HG03196 (cell line): ENCODE data around the gene SLC6A7.
"Not testable (repeated sequence)": the region's sequence is repeated elsewhere in the genome, so short reads cannot be mapped to it uniquely, and the experiment has no call there.

ENCODE experiments used
- ATAC-seq: cut with Tn5 transposase; IDR thresholded peaks from one replicate; pipeline ENCODE4 v1.9.1; 2021; ENCODE audit not compliant: unreplicated experiment

Gene SLC6A7

GRCh38 chr5:150239794-150240122 lies 49.9 kb downstream of the SLC6A7 start:
- ATAC-seq: no peak

GRCh38 chr5:150241298-150242160 lies 51.7 kb downstream of the SLC6A7 start:
- ATAC-seq: no peak

- ATAC-seq: no peak
These were observed 52.5 kb downstream of the SLC6A7 start for GRCh38 chr5:150242251-150242894.

GRCh38 chr5:150243590-150243989 lies 53.7 kb downstream of the SLC6A7 start:
- ATAC-seq: no peak

- no peak for ATAC-seq
These were observed 54.3 kb downstream of the SLC6A7 start for GRCh38 chr5:150244209-150244608.

- no peak for ATAC-seq
These were observed 55.4 kb downstream of the SLC6A7 start for GRCh38 chr5:150245111-150245789.

- no peak for ATAC-seq
These were observed 55.9 kb downstream of the SLC6A7 start for GRCh38 chr5:150245808-150246207.

GRCh38 chr5:150246429-150246828 lies 56.6 kb downstream of the SLC6A7 start:
- no peak for ATAC-seq

- no peak for ATAC-seq
These were observed 57.0 kb downstream of the SLC6A7 start for GRCh38 chr5:150246835-150247234.

- no peak for ATAC-seq
These were observed 57.9 kb downstream of the SLC6A7 start for GRCh38 chr5:150247726-150248125.

GRCh38 chr5:150248493-150248892 lies 58.6 kb downstream of the SLC6A7 start:
- not testable (repeated sequence) for ATAC-seq

- ATAC-seq: no peak
These were observed 59.1 kb downstream of the SLC6A7 start for GRCh38 chr5:150248946-150249345.

GRCh38 chr5:150249744-150250143 lies 59.9 kb downstream of the SLC6A7 start:
- no peak for ATAC-seq

GRCh38 chr5:150251504-150251903 lies 61.6 kb downstream of the SLC6A7 start:
- no peak for ATAC-seq

GRCh38 chr5:150252489-150252888 lies 62.6 kb downstream of the SLC6A7 start:
- ATAC-seq: no peak

- no peak for ATAC-seq
These were observed 63.8 kb downstream of the SLC6A7 start for GRCh38 chr5:150253416-150254208.

GRCh38 chr5:150254363-150254762 lies 64.5 kb downstream of the SLC6A7 start:
- no peak for ATAC-seq

GRCh38 chr5:150254774-150255173 lies 64.9 kb downstream of the SLC6A7 start:
- ATAC-seq: no peak

- no peak for ATAC-seq
These were observed 66.0 kb downstream of the SLC6A7 start for GRCh38 chr5:150255659-150256409.

- ATAC-seq: no peak
These were observed 66.7 kb downstream of the SLC6A7 start for GRCh38 chr5:150256410-150257064.
